Pancreas (tissue), 10 donors: ENCODE data around the gene AMPD2. TPM values are rescaled to one million over a fixed set of nuclear protein-coding genes. Genes with fewer than 3 reads are reported as not detected.
"Not testable (repeated sequence)": the region's sequence is repeated elsewhere in the genome, so short reads cannot be mapped to it uniquely, and the experiment has no call there.

Source experiments
- ATAC-seq, 4 donors: fragments of 200-7000 bp; cut with Tn5 transposase; one replicate each; pipeline versions ENCODE4 v1.8.0 to v1.9.1; 2020; ENCODE audit warnings: mild to moderate bottlenecking in 4 of 4, moderate library complexity in 4 of 4
- DNase-seq, 6 donors: peaks; one replicate each; pipeline ENCODE4 v3.0.0-alpha.2; 2020
- FAIRE-seq: peaks from 2 replicates; lab custom pipeline; 2012; peaks lifted over from hg19 to GRCh38; lab: Jason Lieb, UNC
- H3K27ac ChIP-seq, 4 donors: fragments of 200-600 bp; sonication (generic); 1 replicate in 3 of 4; 2 replicates in 1 of 4; pipeline versions ENCODE4 v1.5.0 to v1.8.0; 2020
- H3K27me3 ChIP-seq, 4 donors: fragments of 200-600 bp; one replicate each; pipeline ENCODE4 v1.8.0; 2021
- H3K36me3 ChIP-seq, 3 donors: fragments of 200-600 bp; sonication (generic) in 1 of 3; one replicate each; pipeline versions ENCODE4 v1.5.0 to v1.8.0; 2020 to 2021
- H3K4me1 ChIP-seq, 3 donors: fragments of 200-600 bp; one replicate each; pipeline ENCODE4 v1.8.0; 2021
- H3K4me3 ChIP-seq, 4 donors: fragments of 200-600 bp; sonication (generic) in 2 of 4; one replicate each; pipeline versions ENCODE4 v1.5.0 to v1.8.0; 2020 to 2021
- H3K9me3 ChIP-seq, 4 donors: fragments of 200-600 bp; one replicate each; pipeline ENCODE4 v1.8.0; 2021
- CTCF ChIP-seq, 4 donors: fragments of 200-600 bp; sonication (generic) in 3 of 4; IDR thresholded peaks; one replicate each; pipeline versions ENCODE4 v1.5.0 to v1.8.0; 2021; ENCODE audit warnings: antibody characterized with exemption in 4 of 4
- WGBS, 2 donors: extraction: QIAGEN DNeasy Blood & Tissue Kit; methylation state at CpG; one replicate each; pipeline ENCODE4 v1.1.7; 2013; 5-methylcytosine and 5-hydroxymethylcytosine counted together
- intact Hi-C, 3 donors: fragments of 100-400 bp; cut with DNase I; formaldehyde crosslinking; loops; one replicate each; pipeline versions ENCODE4 v1.11.1 to v1.14.2; 2022
- polyA plus RNA-seq, 2 donors: library from polyadenylated mRNA; stranded (reverse); fragments of 200-250 nt; gene quantifications; one replicate each; pipeline ENCODE4 v1.2.3, GENCODE V29; 2013
- total RNA-seq, 6 donors: library from RNA; stranded (reverse); fragmentation: NEBNext Ultra II Directional in 4 of 6; extraction: Animal tissue kit (Norgen Biotek cat#: 25700) in 4 of 6; gene quantifications; one replicate each; pipeline versions ENCODE4 v1.2.1 to v1.2.4, GENCODE V29; 2021 to 2023
- donor health status: healthy with polysubstance abuse.
- donor health status: DM: no; HTN: no; CAD: no; lungs with moderate emphysema.
- donor health status: DM: no; HTN: no; CAD: no.
- donor health status: control.
- donor health status: control.
- donor health status: Bipolar disorder and iron deficiency.
- donor health status: DM: yes; HTN: yes; CAD: no.
- donor health status: DM: no; HTN: no; CAD: no.
- donor health status: DM: no; HTN: no; CAD: no.
- donor health status: DM: yes; HTN: yes; CAD: no.

Gene AMPD2
- total and polyA plus RNA-seq, 8 donors: 17.6 to 57.3 (median 35.5) TPM

GRCh38 chr1:109667452-109668122, 48.0 kb downstream of the AMPD2 start, which contains the start of gene GSTM2:
GSTM2 (plus strand) TSS chr1:109668057; CDS start chr1:109668116, 59 bp downstream.
- Histone ChIP-seq H3K36me3 (no peaks in the 10 kb centered on the region), H3K4me3 (peak within 1 kb of the TSS; percentile 15 to 54 (median 36)), H3K27me3 (no peaks in the 10 kb centered on the region), H3K4me1 (peaks cover 0 to 3% (median 0%) of the 10 kb centered on the region in 3 donors), H3K9me3 (no peaks in the 10 kb centered on the region), H3K27ac (no peak within 1 kb of the TSS)
- ATAC-seq (peak; percentile 99 to 100 (median 100)), FAIRE-seq (no peak), DNase-seq (peak; percentile 89 to 97 (median 92))
- TF ChIP-seq CTCF (IDR thresholded peaks at IDR 0.05): no peak
- 8 to 10% methylated on average over 22 of the region's 22 CpGs for WGBS, 2 donors
- intact Hi-C loops: no loop called here

- Histone ChIP-seq H3K36me3 (no peaks in the 10 kb centered on the region), H3K4me3 (peak overlapping the region; percentile 15 to 54 (median 36)), H3K27ac (no peak overlapping the region), H3K27me3 (no peaks in the 10 kb centered on the region), H3K4me1 (peaks cover 0 to 3% (median 0%) of the 10 kb centered on the region in 3 donors), H3K9me3 (no peaks in the 10 kb centered on the region)
- intact Hi-C loops: no loop called here
- FAIRE-seq: no peak
- WGBS, 2 donors: 3 to 4% methylated on average over 25 to 26 of the region's 26 CpGs
- peak in 3 of 6 donors; percentile 29 to 56 (median 46) for DNase-seq
- ATAC-seq: peak; percentile 54 to 73 (median 66)
- TF ChIP-seq CTCF (IDR thresholded peaks at IDR 0.05): no peak
Measured at GRCh38 chr1:109668123-109668775, 48.6 kb downstream of the AMPD2 start.

- Histone ChIP-seq H3K9me3 (no peaks in the 10 kb centered on the region), H3K27ac (no peak overlapping the region), H3K27me3 (no peaks in the 10 kb centered on the region), H3K4me3 (no peak overlapping the region), H3K36me3 (no peaks in the 10 kb centered on the region), H3K4me1 (peaks cover 0 to 3% (median 0%) of the 10 kb centered on the region in 3 donors)
- 94 to 95% methylated on average over 22 of the region's 22 CpGs for WGBS, 2 donors
- no peak for TF ChIP-seq CTCF (IDR thresholded peaks at IDR 0.05)
- DNase-seq (no peak), ATAC-seq (no peak), FAIRE-seq (no peak)
- intact Hi-C loops: no loop called here
Measured at GRCh38 chr1:109669246-109669948, 49.8 kb downstream of the AMPD2 start.

- H3K4me1 ChIP-seq, H3K4me3 ChIP-seq, H3K9me3 ChIP-seq, DNase-seq, FAIRE-seq, intact Hi-C loops, ATAC-seq, H3K27ac ChIP-seq, H3K27me3 ChIP-seq, H3K36me3 ChIP-seq: not testable (repeated sequence)
- 81 to 85% methylated on average over 4 to 5 of the region's 5 CpGs for WGBS, 2 donors
Measured at GRCh38 chr1:109669949-109670302, 50.3 kb downstream of the AMPD2 start.

- H3K4me3 ChIP-seq: no peak overlapping the region
- no peak for TF ChIP-seq CTCF (IDR thresholded peaks at IDR 0.05)
- ATAC-seq: no peak
- DNase-seq: no peak
- FAIRE-seq: no peak
- no peak overlapping the region for H3K27ac ChIP-seq
- no peaks in the 10 kb centered on the region for H3K27me3 ChIP-seq
- no peaks in the 10 kb centered on the region for H3K9me3 ChIP-seq
- intact Hi-C loops: no loop called here
- H3K36me3 ChIP-seq: no peaks in the 10 kb centered on the region
- peaks cover 0 to 3% (median 0%) of the 10 kb centered on the region in 3 donors for H3K4me1 ChIP-seq
- WGBS, 2 donors: 94 to 99% methylated on average over 5 of the region's 5 CpGs
Measured at GRCh38 chr1:109671067-109671466, 51.4 kb downstream of the AMPD2 start.

- H3K27ac ChIP-seq, H3K36me3 ChIP-seq, H3K4me1 ChIP-seq, FAIRE-seq, intact Hi-C loops, H3K9me3 ChIP-seq, ATAC-seq, H3K27me3 ChIP-seq, DNase-seq, H3K4me3 ChIP-seq: not testable (repeated sequence)
- 76 to 91% methylated on average over 2 of the region's 2 CpGs for WGBS, 2 donors
Measured at GRCh38 chr1:109673861-109674260, 54.2 kb downstream of the AMPD2 start.

GRCh38 chr1:109676683-109677381, 57.2 kb downstream of the AMPD2 start:
- H3K27me3 ChIP-seq, H3K4me1 ChIP-seq, H3K36me3 ChIP-seq, DNase-seq, H3K4me3 ChIP-seq, FAIRE-seq, ATAC-seq, H3K9me3 ChIP-seq, intact Hi-C loops, H3K27ac ChIP-seq: not testable (repeated sequence)
- WGBS, 2 donors: 86% methylated on average over 3 of the region's 3 CpGs
